Left renal cortex interstitium (tissue), 4 donors: ENCODE measurements around the gene TMEM214. TPM values are rescaled to one million over a fixed set of nuclear protein-coding genes. Genes with fewer than 3 reads are reported as not detected.

Source experiments
- DNase-seq, 4 donors: peaks; one replicate each; pipeline ENCODE4 v3.0.0-alpha.2; 2013; ENCODE audit warnings: low read depth in 4 of 4, low spot score in 2 of 4, missing footprints in 1 of 4
- polyA plus RNA-seq, 4 donors: library from polyadenylated mRNA; unstranded; fragments of 120-200 nt; gene quantifications; one replicate each; pipeline ENCODE4 v1.2.1, GENCODE V29; 2013; ENCODE audit not compliant: insufficient read length in 4 of 4

Gene TMEM214
- polyA plus RNA-seq, 4 donors, result 52.6 to 75.7 (median 61.0) TPM

DNA sequence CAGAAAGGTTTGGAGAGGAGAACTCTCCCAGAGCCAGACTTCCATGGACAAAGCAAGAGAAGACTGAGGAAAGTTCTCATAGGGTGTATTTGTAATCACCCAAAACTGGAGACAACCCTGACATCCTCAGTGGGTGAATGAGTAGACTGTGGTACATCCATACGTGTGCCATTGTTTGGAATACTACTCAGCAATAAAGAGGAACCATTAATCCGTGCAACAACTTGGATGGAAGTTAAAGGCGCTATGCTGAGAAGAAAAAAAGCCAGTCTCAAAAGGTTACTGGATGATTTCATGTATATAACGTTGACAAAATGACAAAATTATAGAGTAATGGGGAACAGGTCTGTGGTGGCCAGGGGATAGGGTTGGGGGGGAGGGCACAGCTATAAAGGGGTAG, 24.1 kb upstream of the TMEM214 start:
- DNase-seq, result no peak

DNA sequence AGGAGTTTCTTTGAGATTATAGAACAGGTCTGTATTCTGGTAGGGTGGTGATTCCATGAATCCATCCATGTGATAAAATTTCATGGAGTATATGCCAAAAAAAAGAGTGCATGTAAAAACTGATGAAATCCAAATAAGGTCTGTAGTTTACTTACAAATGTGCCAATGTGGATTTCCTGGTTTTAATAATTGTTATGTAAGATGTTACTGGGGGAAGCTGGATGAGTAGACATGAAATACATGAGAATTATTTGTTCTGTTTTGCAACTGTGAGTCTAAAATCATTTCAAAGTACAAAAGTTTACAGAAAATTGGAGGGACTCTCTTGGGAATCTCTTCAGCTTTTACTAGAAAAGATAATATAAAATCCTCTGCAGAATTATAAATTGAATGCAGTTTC, 23.7 kb upstream of the TMEM214 start:
- no peak for DNase-seq

DNA sequence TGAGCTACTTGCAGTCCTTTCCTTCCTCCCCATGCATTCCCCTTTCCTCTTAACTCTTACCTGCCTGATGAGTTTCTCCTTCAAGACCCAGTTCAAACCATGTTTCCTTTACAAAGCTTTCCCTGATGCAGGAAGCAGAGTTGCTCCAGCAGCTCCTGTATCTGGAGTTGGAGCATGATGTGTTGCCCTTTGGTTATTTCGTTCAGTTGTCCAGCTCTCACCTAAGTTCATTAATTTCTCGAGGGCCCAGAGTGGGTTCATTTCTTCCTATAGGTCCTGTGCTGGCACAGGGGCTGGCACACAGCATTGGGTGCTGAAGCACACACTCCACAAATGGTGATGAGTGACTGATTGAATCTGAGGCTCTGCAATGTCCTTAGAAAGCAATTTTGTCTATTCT, 23.0 kb upstream of the TMEM214 start:
- no peak for DNase-seq

- no peak for DNase-seq
These were observed 22.6 kb upstream of the TMEM214 start for GRCh38 chr2:27010139-27010538.

- no peak for DNase-seq
These were observed 19.0 kb upstream of the TMEM214 start for GRCh38 chr2:27013738-27014137.

DNA sequence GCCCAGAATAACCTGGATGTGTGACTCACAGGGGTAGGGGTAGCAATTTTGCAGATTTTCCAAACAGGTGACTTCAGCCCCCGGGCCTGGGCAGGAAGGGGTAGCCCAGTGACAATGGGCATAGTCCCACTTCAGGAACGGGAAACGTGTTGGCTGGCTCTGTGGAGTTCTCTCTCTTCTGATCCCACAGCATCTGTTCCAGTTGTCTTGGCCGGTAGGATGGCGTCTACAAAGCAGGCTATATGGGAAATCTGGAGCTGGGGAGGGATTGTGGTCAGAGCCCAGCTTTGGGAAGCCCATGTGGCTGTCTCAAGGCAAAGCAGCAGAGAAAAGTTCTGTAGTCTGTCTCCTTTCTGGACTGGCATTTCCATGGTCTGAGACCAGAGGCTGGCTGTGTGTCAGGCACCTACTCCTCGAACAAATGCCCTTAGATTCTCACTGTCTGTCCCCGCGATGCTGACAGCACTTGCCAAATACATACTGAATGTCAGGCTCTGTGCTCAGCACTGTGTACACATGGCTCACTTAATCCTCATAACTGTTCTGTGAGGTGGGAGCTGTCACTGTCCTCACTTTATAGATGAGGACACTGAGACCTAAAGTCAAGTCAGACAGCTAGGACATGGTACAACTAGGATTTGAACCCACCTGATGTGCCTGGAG, 17.9 kb upstream of the TMEM214 start:
- no peak for DNase-seq

DNA sequence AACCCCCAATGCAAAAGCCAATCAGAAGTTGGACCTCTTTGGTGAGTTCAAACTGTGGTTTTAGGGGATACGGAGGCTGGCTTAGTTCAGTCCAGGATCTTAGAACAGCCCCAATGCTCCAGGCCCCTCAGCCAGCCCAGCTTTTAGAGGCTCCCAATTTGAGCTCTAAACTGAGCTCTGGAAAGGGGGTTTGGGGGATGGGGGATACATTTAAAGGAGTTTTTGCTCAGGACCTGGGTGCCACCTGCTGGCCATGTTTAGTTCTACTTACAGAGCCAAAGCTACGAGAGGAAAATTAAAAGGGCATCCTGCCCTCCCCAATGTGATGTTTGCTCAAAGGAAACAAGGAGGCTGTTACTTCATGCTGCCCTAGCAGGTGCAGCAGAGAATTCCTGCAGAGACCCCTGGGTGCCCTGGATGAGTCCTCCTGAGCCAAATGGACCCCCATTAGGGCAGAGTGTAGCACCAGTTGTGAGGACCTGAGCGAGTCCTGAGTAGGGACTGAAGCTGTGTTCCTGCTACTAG, 15.9 kb upstream of the TMEM214 start:
- peak in 1 of 4 donors; percentile 37 for DNase-seq

DNA sequence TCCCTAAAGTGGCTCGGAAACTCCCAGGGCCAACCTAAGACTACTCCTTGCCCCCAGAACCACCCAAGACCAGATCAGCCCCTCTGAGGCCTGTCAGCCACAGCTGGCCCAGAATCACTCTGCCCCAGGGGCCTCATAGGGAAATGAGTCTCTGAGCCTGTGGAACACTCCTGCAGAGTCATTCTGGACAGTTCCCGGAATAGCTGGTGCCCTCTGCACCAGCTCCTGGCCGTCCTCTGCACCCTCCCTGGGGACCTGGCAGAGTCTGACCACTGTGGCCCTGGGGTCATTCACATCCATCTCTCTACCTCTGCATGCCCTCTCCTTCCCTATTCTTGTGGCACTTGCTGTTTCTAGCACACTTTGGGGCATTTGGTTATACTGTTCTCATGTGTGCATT, 14.6 kb upstream of the TMEM214 start:
- no peak for DNase-seq

- DNase-seq, result no peak
These were observed 13.3 kb upstream of the TMEM214 start for GRCh38 chr2:27019459-27019858.

GRCh38 chr2:27019931-27020855, 12.6 kb upstream of the TMEM214 start:
- DNase-seq, result no peak

DNA sequence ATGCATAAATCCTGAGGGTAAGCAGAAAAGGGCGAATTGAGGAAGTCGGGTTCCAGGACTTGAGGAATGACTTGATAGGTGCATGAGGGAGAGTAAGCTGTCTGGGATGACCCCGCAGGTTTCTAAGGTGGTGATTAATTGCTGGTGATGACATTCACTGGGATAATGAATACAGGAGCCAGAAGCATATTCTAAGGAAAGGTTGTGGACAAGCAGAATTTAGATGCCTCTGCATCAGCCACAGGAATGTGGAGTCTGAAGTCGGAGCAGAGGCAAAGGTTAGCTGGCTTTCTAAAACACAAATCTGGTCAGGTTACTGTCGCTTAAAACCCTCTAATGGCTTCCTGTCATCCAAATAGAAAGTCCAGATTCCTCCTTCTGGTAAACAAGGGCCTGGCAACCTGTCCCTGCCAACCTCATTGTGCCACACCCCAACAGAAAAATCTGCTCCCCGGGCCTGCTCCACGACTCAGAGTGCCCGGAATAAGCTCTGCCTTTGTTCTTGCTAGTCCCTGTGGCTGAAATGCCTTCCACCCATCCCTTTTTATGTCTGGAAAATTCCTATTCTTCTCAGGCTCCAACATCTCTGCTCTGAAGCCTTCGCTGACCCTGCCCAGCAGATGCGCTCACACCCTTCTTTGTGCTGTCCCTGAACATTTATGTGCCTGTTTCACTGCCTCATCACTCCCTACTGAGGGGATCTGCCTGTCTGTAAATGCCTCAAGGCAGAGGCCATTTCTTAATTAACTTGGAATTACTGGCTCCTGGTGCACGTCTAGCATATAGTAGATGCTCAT, 11.3 kb upstream of the TMEM214 start:
- DNase-seq, result no peak

DNA sequence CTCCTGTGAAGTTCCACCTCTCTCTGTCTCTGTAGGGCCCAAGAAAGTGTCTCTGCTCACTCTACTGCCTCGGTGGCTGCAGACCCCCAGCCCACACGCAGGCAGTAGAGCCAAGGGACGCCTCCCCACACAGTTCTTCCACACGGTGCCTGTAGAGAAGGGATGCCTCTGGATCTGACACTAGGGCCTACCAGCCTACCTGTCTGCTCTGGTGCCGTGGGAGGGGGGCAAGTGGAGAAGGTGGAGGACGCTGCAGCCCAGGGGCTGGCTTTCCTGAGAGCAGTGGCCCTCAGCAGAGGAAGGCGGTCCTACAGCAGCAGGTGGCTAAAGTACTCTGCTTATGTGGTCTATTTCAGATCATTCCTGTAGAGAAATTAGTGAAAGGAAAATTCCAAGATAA, 9.0 kb upstream of the TMEM214 start:
- no peak for DNase-seq

DNA sequence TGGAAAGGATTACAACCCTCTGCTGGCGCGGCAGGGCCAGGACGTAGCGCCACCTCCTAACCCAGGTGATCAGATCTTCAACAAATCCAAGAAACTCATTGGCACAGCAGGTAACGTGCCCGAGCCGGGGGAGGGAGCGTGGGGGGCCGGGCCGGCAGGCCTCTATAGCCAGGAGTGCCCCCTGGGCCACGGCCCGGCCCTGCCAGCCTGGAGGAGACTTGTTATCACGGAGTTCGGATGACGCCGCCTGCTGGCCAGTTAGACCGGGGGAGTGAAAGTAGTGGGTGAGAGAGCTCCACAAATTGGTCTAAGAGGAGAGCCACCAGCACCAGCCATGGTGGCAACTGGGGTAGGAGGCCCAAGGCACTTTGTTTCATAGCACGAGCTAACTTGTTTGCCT, 8.6 kb upstream of the TMEM214 start:
- no peak for DNase-seq

- DNase-seq, result no peak
These were observed 8.0 kb upstream of the TMEM214 start for GRCh38 chr2:27024812-27025211.

DNA sequence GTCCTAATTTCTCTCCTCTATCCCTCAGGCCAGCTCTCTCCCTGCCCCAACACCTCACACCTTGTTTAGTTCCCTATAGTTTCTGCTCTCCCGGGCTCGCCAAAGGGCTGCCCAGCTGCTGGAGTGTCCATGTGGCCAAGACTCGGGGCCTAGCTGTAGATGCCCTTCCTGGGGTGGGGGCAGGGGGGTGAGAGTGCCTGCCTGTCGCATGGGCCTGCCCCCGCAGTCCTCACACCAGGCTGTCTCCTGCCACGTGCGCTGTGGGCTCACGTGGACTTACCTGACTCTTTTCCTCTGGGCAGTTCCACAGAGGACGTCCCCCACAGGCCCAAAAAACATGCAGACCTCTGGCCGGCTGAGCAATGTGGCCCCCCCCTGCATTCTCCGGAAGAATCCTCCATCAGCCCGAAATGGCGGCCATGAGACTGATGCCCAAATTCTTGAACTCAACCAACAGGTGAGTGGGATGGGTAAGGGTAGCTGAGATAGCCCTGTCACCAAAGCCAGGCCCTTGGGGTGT, 7.4 kb upstream of the TMEM214 start:
- no peak for DNase-seq

DNA sequence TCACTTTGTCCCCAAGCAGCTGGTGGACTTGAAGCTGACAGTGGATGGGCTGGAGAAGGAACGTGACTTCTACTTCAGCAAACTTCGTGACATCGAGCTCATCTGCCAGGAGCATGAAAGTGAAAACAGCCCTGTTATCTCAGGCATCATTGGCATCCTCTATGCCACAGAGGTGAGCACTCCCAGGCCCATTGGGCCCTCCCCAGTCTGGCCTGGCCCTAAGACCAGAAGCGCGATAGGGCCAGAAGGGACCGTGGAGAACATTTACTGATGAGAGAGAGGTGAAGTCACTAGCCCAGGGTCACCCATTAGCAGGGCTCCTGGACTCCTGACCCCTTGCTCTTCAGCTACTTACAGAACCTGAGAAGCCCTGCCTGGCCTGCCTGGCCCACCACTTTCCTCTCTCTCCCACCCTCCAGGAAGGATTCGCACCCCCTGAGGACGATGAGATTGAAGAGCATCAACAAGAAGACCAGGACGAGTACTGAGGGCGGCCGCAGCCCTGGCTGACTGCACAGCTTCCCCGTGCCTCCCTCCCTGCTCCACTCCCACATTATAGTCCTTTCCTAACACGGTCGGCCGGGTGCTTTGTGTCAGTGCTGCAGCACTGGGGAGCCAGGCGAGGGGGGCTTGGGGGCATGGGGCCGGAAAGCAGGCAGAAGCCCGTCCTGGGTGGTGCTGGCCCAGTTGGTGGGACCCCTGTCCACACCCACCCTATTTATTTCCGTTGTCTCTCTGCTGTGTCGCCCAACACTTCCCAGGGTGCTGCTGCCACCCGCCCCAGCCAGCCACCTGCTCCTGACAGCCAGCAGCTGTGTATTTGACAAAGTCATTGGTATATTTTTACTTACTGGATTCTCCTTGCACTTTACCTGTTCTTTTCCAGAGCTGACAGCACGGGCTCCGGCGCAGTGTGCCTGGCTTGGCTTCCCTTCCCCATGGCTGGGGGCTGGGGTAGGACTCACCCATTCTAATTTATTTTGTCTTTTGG, 6.6 kb upstream of the TMEM214 start:
- DNase-seq, result no peak

DNA sequence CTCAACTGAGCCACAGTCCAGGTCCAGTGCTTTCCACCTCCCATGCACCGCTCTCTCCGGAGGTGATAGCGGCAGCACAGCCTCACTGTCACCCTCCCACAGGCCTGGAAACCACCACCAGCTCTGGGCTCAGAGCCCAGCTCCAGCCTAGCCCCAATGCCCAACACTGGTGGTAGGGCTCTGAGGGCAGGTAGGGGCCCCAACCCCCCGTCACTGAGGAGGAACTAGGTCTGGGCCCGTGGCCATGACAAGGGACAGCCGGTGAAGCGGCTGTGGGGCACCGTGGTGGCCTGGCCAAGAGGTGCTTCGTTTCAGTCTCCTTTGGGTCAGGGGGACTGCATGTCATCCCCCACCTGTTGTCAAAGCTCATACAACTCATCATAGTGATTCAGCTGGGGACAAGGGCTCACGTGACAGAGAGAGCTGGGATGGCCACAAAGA, 5.5 kb upstream of the TMEM214 start:
- DNase-seq, result no peak

DNA sequence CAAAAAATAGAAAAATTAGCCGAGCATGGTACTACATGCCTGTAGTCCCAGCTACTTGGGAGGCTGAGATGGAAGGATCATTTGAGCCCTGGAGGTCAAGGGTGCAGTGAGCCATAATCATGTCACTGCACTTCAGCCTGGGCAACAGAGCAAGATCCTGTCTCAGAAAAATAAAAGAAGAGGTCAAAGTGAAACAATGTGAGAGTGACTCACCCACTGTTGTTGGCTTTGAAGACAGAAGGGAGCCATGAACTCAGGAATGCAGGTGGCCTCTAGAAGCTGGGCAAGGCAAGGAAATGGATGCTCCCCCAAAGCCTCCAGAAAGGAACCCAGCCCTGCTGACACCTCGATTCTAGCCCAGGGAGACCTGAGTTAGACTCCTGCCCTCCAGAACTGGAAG, 3.7 kb upstream of the TMEM214 start:
- no peak for DNase-seq

DNA sequence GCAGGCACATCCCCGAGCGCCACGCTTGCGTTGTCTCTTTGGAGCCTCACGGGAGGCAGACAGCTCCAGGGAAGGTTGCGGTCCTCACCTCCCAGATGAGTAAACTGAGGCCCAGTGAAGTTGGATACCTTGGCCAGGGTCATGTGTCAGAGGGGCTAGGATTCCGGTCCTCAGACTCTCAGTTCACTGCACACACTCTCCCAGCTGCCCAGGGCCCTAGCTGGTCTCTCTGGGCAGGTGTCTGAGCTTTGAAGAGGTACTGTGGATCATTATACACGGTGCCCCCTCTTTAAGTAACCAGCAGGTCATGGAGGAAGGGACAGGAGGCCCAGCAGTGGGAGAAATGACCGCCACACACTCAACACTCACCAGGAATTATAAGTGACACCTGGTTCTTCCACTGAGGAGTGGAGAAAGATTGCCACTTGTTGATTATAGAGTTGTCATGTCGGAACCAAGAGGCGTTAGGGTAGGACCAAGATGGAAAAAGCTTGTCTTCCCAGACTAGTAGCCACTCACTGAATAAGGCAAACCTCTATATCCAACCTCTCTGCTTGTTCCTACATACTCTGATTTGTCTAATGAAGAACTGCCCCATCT, 588 bp downstream of the TMEM214 start:
- no peak for DNase-seq
